K562 (cell line): ENCODE measurements around the gene TNIK. TPM values are rescaled to one million over a fixed set of nuclear protein-coding genes. Genes with fewer than 3 reads are reported as not detected.
A peak's percentile ranks its signal among the peaks of the same experiment; 100 is the strongest.

Experiments used
- CBX3 ChIP-seq, 2 experiments: IDR thresholded peaks; 1 replicate in 1 of 2; 2 replicates in 1 of 2; pipeline ENCODE4 v1.6.1; 2012; ENCODE audit warnings: inconsistent platforms in 2 of 2, low read length in 2 of 2, borderline replicate concordance in 1 of 2, control low read depth in 1 of 2
- ETV5 ChIP-seq: sonication (generic); formaldehyde crosslinking; IDR thresholded peaks from 2 replicates; pipeline ENCODE4 v1.4.0; 2020; ENCODE audit warnings: low read depth, mild to moderate bottlenecking, missing genetic modification reagents
- FIP1L1 ChIP-seq: fragments of 200-400 bp; formaldehyde crosslinking; IDR thresholded peaks from 2 replicates; pipeline ENCODE4 v1.6.1; 2018; ENCODE audit warnings: mild to moderate bottlenecking, low read depth, low read length; ENCODE audit not compliant: poor library complexity, severe bottlenecking
- FOXA1 ChIP-seq: fragments of 450-650 bp; IDR thresholded peaks from 2 replicates; pipeline ENCODE4 v1.6.1; 2016; ENCODE audit warnings: mild to moderate bottlenecking, borderline replicate concordance
- FUS ChIP-seq: fragments of 200-400 bp; formaldehyde crosslinking; optimal IDR thresholded peaks from 2 replicates; pipeline ENCODE3; 2017; ENCODE audit warnings: low read depth, low read length
- HNRNPUL1 ChIP-seq: fragments of 200-400 bp; formaldehyde crosslinking; IDR thresholded peaks from 2 replicates; pipeline ENCODE4 v1.6.1; 2017; ENCODE audit warnings: low read length
- MBD1 ChIP-seq: fragments of 250-450 bp; sonication (Bioruptor Pico); IDR thresholded peaks from 2 replicates; pipeline ENCODE4 v1.8.0; 2022; ENCODE audit warnings: inconsistent platforms
- MYNN ChIP-seq, 2 experiments: sonication (generic); formaldehyde crosslinking in 1 of 2; IDR thresholded peaks; 2 replicates each; pipeline versions ENCODE4 v1.5.0 to v1.6.1; 2016 to 2020; ENCODE audit warnings: antibody characterized with exemption in 1 of 2, missing genetic modification reagents in 1 of 2
- POLR2AphosphoS5 ChIP-seq: IDR thresholded peaks from 2 replicates; pipeline ENCODE4 v1.6.1; 2011; ENCODE audit warnings: mild to moderate bottlenecking, low read depth, low read length, moderate library complexity; ENCODE audit not compliant: control insufficient read depth, insufficient read depth
- TBL1XR1 ChIP-seq, 2 experiments: IDR thresholded peaks; 2 replicates each; pipeline ENCODE4 v1.6.1; 2012; ENCODE audit warnings: improper control_type of control experiment in 2 of 2, low read length in 2 of 2, mild to moderate bottlenecking in 1 of 2
- XRCC4 ChIP-seq: IDR thresholded peaks from one replicate; pipeline ENCODE4 v1.6.1; 2011; ENCODE audit not compliant: insufficient read depth, insufficient read length; ENCODE audit errors: extremely low read depth
- ZNF124 ChIP-seq: sonication (generic); formaldehyde crosslinking; IDR thresholded peaks from 2 replicates; pipeline ENCODE4 v1.8.1; 2022; ENCODE audit warnings: missing genetic modification reagents
- ZNF280A ChIP-seq: fragments of 450-650 bp; IDR thresholded peaks from 2 replicates; pipeline ENCODE4 v1.6.1; 2018; ENCODE audit warnings: mild to moderate bottlenecking, low read depth; ENCODE audit not compliant: partially characterized antibody
- ZNF507 ChIP-seq: conservative IDR thresholded peaks from 2 replicates; pipeline ENCODE4 v1.6.1; 2017; ENCODE audit warnings: missing genetic modification characterization, missing compliant biosample characterization
- ZNF551 ChIP-seq: fragments of 250-450 bp; sonication (Bioruptor Pico); IDR thresholded peaks from 2 replicates; pipeline ENCODE4 v1.5.0; 2021; ENCODE audit warnings: mild to moderate bottlenecking, moderate library complexity
- ZNF696 ChIP-seq: fragments of 250-450 bp; sonication (Bioruptor Pico); conservative IDR thresholded peaks from 2 replicates; pipeline ENCODE4 v1.4.0; 2020; ENCODE audit warnings: mild to moderate bottlenecking, moderate library complexity
- polyA plus RNA-seq, 8 experiments: library from polyadenylated mRNA; depleted of rRNA in 4 of 8; stranded (reverse) in 5 of 8; unstranded in 3 of 8; fragments of >200 nt; fragmentation: Nextera tagmentation in 2 of 8; fragmentation: Illumina TruSeq in 1 of 8; extraction: Ambion mirVana in 2 of 8; extraction: Trizol in 1 of 8; gene quantifications; 2 replicates each; pipeline versions ENCODE4 v1.2.1 to v1.2.3, GENCODE V29; 2011 to 2014; ENCODE audit warnings: inconsistent platforms in 1 of 8, missing spikeins in 1 of 8
- total RNA-seq, 7 experiments: library from RNA; depleted of rRNA in 6 of 7; stranded (reverse); fragments of >200 nt in 6 of 7; fragmentation: Illumina TruSeq in 2 of 7; extraction: Trizol in 2 of 7; gene quantifications; 2 replicates each; pipeline versions ENCODE4 v1.2.1 to v1.2.3, GENCODE V29; 2011 to 2021; ENCODE audit warnings: low replicate concordance in 1 of 7
- TF ChIP-seq, protein P1 (sequence below): fragments of 250-450 bp; sonication (Bioruptor Pico); IDR thresholded peaks from 2 replicates; pipeline ENCODE4 v1.5.0; 2022; ENCODE audit warnings: mild to moderate bottlenecking
- TF ChIP-seq, protein P2 (sequence below): fragments of 250-450 bp; sonication (Bioruptor Pico); IDR thresholded peaks from 2 replicates; pipeline ENCODE4 v1.8.0; 2022; ENCODE audit warnings: inconsistent platforms, mild to moderate bottlenecking, moderate library complexity, borderline replicate concordance
- TF ChIP-seq, protein P3 (sequence below): fragments of 450-650 bp; formaldehyde crosslinking; IDR thresholded peaks from 2 replicates; pipeline ENCODE4 v1.4.0; 2020; ENCODE audit warnings: mild to moderate bottlenecking, moderate library complexity

The TNIK gene
- total and polyA plus RNA-seq, 9 of the 15 experiments (the other 6 are each of a cell fraction or from before 2014, with no cell fraction given), result 6.6 to 39.0 (median 24.7) TPM

GRCh38 chr3:171428321-171428787 lies 31.9 kb downstream of the TNIK start (continued):
- peak in 1 of 2 experiments; percentile 86; a peak in 2 of 4 replicates for TF ChIP-seq TBL1XR1 (IDR thresholded peaks at IDR 0.05; ENCODE audit: low read length in 2 of 2)
- TF ChIP-seq FOXA1, result no peak
- TF ChIP-seq MYNN (IDR thresholded peaks at IDR 0.05), result peak; percentile 61
- no peak for TF ChIP-seq MYNN (CRISPR knock-in tag; IDR thresholded peaks at IDR 0.05)
- no peak for TF ChIP-seq ZNF551 (CRISPR knock-in tag)
- TF ChIP-seq XRCC4, result no peak
- peak; percentile 79 for TF ChIP-seq ETV5 (CRISPR knock-in tag)
- TF ChIP-seq HNRNPUL1, result no peak
- TF ChIP-seq MBD1, result no peak
- TF ChIP-seq CBX3 (IDR thresholded peaks at IDR 0.05; ENCODE audit: borderline replicate concordance in 1 of 2, low read length in 2 of 2), result peak in 1 of 2 experiments; percentile 87; a peak in 2 of 3 replicates
- TF ChIP-seq, protein P1, sequence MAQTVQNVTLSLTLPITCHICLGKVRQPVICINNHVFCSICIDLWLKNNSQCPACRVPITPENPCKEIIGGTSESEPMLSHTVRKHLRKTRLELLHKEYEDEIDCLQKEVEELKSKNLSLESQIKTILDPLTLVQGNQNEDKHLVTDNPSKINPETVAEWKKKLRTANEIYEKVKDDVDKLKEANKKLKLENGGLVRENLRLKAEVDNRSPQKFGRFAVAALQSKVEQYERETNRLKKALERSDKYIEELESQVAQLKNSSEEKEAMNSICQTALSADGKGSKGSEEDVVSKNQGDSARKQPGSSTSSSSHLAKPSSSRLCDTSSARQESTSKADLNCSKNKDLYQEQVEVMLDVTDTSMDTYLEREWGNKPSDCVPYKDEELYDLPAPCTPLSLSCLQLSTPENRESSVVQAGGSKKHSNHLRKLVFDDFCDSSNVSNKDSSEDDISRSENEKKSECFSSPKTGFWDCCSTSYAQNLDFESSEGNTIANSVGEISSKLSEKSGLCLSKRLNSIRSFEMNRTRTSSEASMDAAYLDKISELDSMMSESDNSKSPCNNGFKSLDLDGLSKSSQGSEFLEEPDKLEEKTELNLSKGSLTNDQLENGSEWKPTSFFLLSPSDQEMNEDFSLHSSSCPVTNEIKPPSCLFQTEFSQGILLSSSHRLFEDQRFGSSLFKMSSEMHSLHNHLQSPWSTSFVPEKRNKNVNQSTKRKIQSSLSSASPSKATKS (CRISPR knock-in tag), result no peak
- TF ChIP-seq ZNF124 (CRISPR knock-in tag), result no peak
- peak; percentile 78; the same call in 1 of the 2 replicates for TF ChIP-seq POLR2AphosphoS5
- TF ChIP-seq ZNF280A, result no peak
- no peak for TF ChIP-seq FIP1L1
- TF ChIP-seq FUS, result no peak
- TF ChIP-seq, protein P2, sequence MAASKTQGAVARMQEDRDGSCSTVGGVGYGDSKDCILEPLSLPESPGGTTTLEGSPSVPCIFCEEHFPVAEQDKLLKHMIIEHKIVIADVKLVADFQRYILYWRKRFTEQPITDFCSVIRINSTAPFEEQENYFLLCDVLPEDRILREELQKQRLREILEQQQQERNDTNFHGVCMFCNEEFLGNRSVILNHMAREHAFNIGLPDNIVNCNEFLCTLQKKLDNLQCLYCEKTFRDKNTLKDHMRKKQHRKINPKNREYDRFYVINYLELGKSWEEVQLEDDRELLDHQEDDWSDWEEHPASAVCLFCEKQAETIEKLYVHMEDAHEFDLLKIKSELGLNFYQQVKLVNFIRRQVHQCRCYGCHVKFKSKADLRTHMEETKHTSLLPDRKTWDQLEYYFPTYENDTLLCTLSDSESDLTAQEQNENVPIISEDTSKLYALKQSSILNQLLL, result no peak
- TF ChIP-seq, protein P3, sequence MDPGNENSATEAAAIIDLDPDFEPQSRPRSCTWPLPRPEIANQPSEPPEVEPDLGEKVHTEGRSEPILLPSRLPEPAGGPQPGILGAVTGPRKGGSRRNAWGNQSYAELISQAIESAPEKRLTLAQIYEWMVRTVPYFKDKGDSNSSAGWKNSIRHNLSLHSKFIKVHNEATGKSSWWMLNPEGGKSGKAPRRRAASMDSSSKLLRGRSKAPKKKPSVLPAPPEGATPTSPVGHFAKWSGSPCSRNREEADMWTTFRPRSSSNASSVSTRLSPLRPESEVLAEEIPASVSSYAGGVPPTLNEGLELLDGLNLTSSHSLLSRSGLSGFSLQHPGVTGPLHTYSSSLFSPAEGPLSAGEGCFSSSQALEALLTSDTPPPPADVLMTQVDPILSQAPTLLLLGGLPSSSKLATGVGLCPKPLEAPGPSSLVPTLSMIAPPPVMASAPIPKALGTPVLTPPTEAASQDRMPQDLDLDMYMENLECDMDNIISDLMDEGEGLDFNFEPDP, result no peak
- TF ChIP-seq ZNF507 (tag), result no peak
- no peak for TF ChIP-seq ZNF696 (CRISPR knock-in tag)
